ENCODE measurements around the gene NUDT14.

Gene NUDT14

DNA sequence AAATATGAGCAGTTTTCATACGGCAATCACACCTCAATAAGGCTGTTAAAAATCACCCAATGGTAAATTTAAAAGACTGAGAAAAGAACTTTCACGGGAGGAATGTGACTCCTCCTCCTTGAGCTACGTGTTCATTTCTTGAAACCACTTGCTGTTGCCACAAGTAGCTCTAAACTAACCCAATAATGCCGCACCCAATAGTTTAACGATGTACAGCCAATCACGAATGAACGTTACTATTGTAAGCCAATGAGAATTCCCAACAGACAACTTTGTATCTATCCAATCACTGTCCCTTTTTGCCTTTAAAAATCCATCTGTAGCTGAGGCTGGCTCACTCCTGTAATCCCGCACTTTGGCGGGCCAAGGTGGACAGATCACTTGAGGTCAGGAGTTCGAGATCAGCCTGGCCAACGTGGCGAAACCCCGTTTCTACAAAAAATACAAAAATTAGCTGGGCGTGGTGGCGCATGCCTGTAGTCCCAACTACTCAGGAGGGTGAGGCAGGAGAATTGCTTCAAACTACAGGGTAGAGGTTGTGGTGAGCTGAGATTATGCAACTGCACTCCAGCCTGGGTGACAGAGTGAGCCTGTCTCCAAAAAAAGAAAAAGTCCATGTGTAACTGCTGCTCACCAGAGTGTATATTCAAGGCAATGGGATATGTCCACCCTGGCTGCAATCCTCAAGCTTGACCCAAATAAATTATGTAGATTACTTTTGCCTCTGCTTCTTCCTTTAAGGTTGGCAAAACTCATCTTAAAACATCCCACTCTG lies 42.8 kb upstream of the NUDT14 start:
- DNase-seq (ENCODE audit: low read depth) = peak; percentile 9
- H3K4me3 ChIP-seq (ENCODE audit: low read length) = no peak overlapping the region
- TF ChIP-seq, protein P1, sequence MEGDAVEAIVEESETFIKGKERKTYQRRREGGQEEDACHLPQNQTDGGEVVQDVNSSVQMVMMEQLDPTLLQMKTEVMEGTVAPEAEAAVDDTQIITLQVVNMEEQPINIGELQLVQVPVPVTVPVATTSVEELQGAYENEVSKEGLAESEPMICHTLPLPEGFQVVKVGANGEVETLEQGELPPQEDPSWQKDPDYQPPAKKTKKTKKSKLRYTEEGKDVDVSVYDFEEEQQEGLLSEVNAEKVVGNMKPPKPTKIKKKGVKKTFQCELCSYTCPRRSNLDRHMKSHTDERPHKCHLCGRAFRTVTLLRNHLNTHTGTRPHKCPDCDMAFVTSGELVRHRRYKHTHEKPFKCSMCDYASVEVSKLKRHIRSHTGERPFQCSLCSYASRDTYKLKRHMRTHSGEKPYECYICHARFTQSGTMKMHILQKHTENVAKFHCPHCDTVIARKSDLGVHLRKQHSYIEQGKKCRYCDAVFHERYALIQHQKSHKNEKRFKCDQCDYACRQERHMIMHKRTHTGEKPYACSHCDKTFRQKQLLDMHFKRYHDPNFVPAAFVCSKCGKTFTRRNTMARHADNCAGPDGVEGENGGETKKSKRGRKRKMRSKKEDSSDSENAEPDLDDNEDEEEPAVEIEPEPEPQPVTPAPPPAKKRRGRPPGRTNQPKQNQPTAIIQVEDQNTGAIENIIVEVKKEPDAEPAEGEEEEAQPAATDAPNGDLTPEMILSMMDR (conservative IDR thresholded peaks at IDR 0.05; ENCODE audit: low read length) = no peak

DNA sequence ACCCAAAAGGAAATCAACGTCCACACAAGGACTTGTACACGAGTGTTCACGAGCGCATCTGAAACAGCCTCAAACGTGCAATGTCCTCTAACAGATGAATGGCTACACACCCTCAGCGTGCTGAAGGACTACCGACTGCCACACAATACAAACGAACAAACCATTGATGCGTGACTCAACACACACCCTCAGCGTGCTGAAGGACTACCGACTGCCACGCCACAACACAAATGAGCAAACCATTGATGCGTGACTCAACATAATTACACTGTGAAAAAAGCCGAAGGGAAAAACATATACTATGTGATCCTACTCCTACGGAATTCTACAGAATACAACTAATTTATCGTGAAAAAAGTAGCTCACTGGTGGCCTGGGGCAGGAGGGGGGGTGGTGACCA lies 42.1 kb upstream of the NUDT14 start:
- H3K4me3 ChIP-seq (ENCODE audit: low read length) = no peak overlapping the region
- TF ChIP-seq, protein P1 (conservative IDR thresholded peaks at IDR 0.05; ENCODE audit: low read length) = no peak
- DNase-seq (ENCODE audit: low read depth) = no peak

DNA sequence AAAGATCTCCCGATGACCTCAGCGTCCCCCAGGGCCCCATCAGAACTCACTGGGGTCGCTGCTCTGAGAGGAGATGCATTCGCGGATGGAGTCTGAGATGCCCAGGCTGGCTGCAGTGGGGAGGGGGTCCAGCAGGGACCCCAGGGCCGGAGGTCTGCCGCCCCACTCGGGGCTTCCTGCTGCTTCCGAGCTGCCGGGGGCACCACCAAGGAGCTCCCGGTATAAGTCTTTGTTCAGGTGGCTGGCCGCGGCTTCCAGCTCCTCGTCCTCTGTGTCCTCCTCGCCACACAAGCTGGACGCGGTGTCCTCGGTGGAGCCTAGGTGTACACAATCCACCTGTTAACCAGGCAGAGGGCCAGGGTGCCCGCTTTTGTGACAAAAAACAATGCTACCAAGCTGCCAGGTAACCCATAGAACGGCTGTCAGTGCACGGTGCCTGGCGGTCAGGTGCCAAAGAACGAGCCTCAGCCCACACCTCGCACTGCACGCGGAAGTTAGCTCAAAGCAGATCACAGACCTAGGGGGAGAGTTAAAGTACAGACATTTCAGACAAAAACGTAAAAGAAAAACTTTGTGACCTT lies 40.6 kb upstream of the NUDT14 start:
- H3K4me3 ChIP-seq (ENCODE audit: low read length) = no peak overlapping the region
- no peak for DNase-seq (ENCODE audit: low read depth)
- TF ChIP-seq, protein P1 (conservative IDR thresholded peaks at IDR 0.05; ENCODE audit: low read length) = no peak

DNA sequence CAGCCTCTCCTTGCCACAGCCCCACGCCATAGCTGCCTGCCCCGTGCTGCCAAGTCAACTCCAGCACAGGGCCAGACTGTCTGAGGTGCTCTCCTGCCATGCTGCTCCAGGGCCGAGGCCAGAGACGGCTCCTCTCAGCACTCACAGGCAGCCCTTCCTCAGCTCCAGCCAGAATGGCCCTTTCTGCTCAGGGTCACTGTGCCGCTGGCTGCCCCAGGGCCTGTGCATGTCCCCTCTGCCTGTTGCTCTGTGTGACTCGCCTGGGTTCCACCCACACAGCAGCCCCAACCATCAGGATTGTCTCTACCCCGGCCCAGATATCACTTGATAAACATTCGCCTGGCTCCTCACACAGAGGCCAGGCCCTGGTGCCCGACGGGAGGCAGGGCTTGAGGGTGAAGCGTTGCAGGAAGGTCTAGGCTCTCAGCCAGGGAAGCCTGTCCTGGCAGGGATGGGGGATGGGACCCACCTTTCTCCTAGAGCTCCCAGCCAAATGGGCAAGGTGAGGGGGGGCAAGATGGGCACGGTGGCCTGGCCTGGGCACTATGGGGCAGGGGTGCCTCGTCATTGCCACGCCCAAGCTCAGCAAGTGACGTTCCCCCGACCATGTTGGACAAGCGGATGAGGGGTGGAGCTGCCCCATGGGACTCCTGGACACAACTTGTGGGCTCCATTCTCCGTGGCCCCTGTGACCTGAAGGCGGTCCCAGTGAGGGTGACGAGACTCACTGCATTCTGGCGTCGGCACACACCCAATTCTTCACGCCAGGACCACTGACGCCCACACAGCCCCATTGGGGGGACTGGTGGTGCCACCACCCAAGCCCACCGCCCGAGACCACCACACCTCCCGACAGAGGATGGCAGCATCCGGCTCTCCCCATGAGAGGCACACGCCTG lies 39.8 kb upstream of the NUDT14 start:
- TF ChIP-seq, protein P1 (conservative IDR thresholded peaks at IDR 0.05; ENCODE audit: low read length) = no peak
- no peak for DNase-seq (ENCODE audit: low read depth)
- H3K4me3 ChIP-seq (ENCODE audit: low read length) = no peak overlapping the region

DNA sequence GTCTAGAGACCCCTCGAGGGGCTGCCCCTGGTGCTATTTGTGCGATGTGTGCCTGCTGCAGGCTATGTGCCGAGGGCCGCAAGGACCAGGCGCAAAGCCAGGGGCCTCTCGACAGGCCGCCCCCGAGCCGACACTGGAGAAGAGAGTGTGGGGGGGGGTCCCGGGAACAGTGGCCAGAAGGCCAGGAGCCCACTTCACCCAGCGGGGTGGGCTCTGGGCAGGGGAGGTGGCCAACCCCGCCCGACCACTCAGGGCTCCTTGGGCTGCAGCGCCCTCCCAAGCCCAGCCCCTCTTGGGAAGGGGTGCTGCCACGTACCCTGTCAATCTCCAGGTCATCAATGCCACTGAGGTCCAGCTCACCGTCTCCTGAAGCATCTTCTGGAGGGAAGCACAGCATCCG lies 38.6 kb upstream of the NUDT14 start:
- TF ChIP-seq, protein P1 (conservative IDR thresholded peaks at IDR 0.05; ENCODE audit: low read length) = no peak
- no peak overlapping the region for H3K4me3 ChIP-seq (ENCODE audit: low read length)
- DNase-seq (ENCODE audit: low read depth) = no peak

DNA sequence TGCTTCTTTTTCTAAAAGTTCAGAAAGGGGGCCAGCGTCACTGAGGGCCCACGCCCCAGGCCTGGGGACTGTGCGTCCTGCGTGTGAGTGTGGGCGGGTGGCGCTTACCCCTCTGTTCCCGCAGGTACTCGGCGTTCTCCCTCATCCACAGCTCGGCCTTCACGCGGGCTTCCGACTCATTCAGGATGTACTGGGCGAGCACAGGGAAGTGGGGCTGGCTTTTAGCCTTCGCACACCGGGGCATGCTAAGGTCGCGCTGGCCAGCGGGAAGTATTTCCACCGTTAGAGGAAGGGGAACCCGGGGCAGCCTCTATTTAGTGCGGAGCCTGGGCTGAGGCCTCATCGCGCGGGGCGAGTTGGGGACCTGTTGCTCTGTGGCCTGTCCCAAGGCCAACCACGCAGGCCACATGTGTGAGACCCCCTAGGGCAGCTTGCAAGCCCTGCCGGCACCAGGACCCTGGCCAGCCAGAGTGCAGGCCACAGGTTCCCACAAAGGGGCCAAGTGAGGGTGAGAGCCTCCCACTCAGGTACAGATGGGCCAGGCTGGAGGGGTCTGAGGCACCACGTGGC lies 38.0 kb upstream of the NUDT14 start:
- H3K4me3 ChIP-seq (ENCODE audit: low read length) = no peak overlapping the region
- no peak for DNase-seq (ENCODE audit: low read depth)
- TF ChIP-seq, protein P1 (conservative IDR thresholded peaks at IDR 0.05; ENCODE audit: low read length) = no peak
